GM23248 (cell line): ENCODE data around the gene ADAMTS14.

Experiments
- EZH2 ChIP-seq: fragments of 200-600 bp; sonication (generic); IDR thresholded peaks from 2 replicates; pipeline ENCODE4 v1.6.1; 2018; ENCODE audit warnings: antibody characterized with exemption, mild to moderate bottlenecking; ENCODE audit not compliant: insufficient read depth, poor library complexity, severe bottlenecking
- EZH2phosphoT487 ChIP-seq: fragments of 200-600 bp; sonication (generic); IDR thresholded peaks from 2 replicates; pipeline ENCODE4 v1.6.1; 2018; ENCODE audit warnings: antibody characterized with exemption, moderate library complexity, mild to moderate bottlenecking, low read depth; ENCODE audit not compliant: insufficient read depth

DNA sequence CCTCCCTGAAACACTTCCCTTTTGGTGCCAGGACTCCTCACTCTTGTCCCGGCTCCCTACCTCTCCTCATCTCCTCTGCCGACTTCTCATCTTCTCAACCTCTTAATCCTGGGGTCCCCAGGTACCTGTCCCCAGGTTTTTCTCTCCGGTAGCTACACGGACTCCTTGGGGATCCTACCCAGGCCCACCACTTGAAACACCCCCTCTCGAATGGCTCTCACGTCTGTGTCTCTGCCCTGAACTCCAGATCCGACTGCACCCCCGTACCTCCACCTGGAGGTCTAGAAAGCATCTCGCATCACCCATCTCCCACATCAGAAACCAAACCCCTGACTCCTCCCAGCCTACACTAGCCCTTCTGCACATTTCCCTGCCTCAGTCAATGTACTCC lies 108.1 kb downstream of the ADAMTS14 start:
- no peak for TF ChIP-seq EZH2
- TF ChIP-seq EZH2phosphoT487 = no peak
